Limb (tissue), 2 donors: ENCODE results near the gene CDHR2.

Experiments
- DNase-seq, 2 donors: peaks; one replicate each; pipeline ENCODE4 v3.0.0-alpha.2; 2016; ENCODE audit errors: extremely low spot score in 2 of 2

CDHR2 gene

GRCh38 chr5:176619203-176619568, 70.0 kb downstream of the CDHR2 start:
- DNase-seq: peak; percentile 39 to 89

- DNase-seq: no peak
Measured at GRCh38 chr5:176619569-176620332, 70.6 kb downstream of the CDHR2 start.

GRCh38 chr5:176620333-176620981, 71.3 kb downstream of the CDHR2 start:
- DNase-seq: no peak

GRCh38 chr5:176621661-176622079, 72.5 kb downstream of the CDHR2 start:
- DNase-seq: no peak

DNA sequence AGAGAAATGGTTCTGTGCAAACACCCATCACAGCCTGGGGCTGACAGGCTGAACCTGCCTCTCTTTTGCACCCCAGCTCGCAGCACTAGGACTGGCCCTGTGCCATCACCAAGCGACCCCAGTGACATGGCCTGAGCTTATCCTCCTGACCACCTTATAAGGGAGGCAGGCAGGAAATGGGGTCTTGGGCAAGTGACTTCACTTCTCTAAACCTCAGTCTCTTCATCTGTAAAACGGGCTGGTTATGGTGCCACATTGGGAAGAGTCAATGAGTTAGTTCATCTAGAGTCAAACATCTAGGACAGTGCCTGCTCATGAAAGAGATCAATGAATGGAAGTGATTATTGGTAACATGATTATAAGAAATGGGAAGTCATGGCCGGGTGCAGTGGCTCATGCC, 75.0 kb downstream of the CDHR2 start:
- DNase-seq: no peak

- DNase-seq: no peak
Measured at GRCh38 chr5:176624938-176625337, 75.8 kb downstream of the CDHR2 start.

DNA sequence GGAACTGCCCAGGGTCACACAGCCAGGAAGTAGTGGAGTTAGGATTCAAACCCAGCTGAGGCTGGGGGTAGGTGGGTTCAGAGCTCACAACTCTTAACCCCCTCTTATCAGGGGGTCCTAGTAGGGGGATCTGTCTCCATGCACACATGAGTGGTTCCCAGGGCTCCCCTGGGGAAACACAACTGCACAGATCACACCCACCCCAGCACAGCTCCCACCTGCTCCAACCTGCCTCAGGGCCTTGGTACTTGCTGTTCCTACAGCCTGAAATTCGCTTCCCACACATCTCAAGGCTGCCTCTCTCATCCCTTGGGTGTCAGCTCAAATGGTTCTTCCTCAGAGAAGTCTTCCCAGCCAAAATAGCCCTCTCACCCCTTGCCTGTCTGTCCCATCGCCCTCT, 76.4 kb downstream of the CDHR2 start:
- no peak for DNase-seq

DNA sequence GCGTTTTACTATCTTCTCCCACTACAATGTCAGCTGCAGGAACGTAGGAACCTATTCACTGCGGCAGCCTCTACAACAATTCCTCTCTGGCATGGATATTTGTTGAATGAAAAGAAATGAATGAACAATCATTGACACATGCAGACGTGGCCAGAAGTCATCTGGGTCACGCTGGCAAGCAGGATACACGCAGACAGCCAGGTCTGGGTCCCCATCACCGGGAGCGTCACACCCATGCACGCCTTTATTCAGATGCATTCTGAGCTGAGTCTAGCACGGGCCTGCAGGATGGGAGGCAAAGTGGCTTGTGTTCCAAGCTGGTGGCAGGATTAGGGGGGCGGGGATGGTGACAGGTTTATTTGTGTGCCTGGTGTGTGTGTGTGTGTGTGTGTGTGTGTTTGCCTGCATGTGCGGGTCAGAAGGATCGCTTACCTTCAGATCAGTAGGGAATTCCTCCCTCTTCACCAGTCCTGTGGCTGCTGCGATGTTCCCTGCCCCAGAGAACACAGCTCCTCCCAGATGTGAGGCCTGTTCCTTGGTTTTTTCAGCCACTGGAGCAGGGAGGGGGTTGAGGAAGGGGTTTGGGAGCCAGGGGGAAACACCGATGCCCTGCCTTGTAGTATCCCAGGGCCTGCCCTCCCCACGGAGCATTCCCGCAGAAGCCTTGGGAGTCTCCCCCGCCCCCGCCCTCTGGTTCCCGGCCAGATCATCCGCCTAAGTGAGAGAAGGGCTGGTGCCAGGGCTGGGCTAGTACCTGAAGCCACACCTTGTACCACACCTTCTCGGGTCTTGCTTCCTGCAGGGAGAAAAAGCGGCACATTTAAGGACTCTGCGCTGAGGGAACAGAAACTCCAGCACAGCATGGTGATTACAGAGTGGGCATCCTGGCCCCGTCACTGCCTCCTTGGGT, 77.1 kb downstream of the CDHR2 start:
- no peak for DNase-seq

DNA sequence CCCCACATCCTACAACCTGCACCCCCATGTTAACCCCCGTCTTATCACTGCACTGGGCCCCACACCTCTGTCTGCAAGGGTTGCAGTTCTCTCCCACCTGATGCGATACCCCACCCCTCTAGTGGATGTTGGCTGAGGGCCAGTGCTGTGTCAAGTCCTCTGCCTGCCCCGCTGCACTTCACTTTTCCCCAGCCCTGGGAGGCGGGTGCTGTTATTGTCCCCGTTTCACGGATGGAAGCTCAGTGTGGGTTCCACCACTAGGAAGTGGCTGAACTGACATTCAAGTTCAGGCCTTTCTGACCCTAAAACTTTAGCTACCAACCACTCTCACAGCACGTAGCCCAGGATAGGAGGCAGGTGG, 77.7 kb downstream of the CDHR2 start:
- no peak for DNase-seq

DNA sequence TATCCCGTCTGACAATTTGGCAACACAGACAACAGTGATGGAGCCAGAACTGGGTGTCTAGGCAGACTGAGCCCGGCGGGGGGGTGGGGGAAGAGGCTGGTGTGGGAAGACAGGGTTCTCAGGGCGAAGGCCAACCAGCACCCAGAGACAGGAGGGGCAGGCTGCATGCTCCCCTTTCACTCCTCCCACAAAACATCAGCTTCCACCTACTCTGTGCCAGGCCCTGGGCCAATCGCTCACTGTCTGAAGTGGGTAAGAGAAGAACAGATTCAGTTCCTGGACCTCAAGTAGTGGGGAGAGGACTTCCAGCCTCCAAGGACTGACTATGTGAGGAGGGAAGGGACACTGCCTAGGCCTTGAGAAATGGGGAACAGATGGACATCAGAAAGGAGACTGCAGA, 78.4 kb downstream of the CDHR2 start:
- no peak for DNase-seq

DNA sequence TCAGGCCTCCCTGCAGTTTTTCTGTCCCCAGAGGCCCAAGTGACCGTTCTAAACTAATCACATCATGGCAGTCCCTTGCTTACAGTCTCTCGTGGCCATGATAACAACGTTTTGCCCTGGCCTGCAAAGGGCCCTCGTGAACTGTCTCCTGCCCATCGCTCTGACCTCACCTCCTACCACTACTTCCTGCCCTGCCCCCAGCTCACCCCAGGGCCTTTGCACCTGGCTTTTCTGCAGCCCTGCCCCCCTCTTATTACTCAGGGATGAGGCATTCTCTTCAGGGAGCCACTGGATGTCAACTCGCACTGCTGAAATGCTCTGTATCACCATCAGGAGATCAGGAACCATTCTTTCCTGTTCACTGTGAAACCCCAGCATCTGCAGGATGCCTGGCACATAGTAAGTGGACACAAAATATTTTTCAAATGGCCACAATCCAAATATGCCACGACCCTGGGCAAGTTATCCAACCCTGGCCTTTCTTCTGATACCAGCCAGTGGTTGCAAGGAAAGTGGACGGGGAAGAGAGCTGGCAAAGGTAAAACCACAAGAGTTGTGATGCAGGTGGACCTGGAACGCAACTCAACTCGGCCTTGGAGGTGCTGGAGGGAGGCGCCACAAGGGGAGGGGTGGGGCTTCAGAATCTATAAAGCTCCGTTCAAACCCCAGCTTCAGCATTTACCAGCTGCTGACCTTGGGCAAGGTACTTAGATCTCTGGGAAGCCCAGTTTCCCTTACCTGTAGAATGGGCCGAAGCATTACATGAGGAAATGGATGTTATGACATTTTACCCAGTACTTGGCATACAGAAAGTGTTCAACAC, 79.5 kb downstream of the CDHR2 start:
- DNase-seq: no peak

- DNase-seq: no peak
Measured at GRCh38 chr5:176629317-176629852, 80.2 kb downstream of the CDHR2 start.

GRCh38 chr5:176629853-176630680, 80.9 kb downstream of the CDHR2 start, which contains the start of the genes EIF4E1B and SNCB:
Gene EIF4E1B, plus strand, starts transcription at chr5:176630675. Its CDS starts 12,113 bp downstream, at chr5:176642788.
Gene SNCB, minus strand, starts transcription at chr5:176630534. Its CDS starts 880 bp downstream, at chr5:176629654.
- DNase-seq: peak in 1 of 2 donors; percentile 70

- no peak for DNase-seq
Measured at GRCh38 chr5:176630681-176631222, 81.6 kb downstream of the CDHR2 start.

DNA sequence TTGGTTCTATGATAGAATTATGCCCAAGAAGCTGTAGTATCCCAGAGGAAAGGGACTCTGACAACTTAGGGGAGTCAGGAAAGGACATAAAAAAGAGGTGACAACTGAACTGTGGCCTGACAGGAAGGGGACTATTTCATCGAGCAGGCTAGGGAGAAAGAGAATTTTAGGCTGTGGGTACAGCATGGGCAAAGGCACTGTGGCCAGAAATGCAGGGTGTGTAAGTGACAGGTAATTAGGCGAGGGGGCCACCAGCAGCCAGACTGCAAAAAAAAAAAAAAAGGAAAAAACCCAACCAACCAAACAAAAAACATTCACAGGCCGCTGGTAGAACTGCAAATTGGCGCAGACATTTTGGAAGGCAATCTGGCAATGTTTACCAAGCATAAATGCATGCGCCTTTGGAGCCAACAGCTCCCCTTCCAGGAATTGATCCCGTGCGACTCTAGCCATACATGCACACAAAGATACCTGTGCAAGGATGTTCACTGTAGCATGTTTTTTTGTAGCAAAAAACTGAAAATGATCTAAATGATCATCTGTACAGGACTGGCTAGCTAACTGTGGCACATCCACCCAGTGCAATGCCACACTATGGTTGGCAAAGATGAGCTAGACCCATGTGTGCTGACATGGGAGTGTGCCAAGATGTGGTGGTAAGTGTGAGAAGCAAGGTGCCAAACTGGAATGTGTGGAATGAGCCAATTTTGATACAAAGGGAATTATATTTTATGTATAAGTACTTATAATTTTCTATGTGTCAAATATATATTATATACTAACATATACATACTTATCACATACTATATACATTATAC, 82.5 kb downstream of the CDHR2 start:
- DNase-seq: no peak

- no peak for DNase-seq
Measured at GRCh38 chr5:176632745-176633144, 83.6 kb downstream of the CDHR2 start.

DNA sequence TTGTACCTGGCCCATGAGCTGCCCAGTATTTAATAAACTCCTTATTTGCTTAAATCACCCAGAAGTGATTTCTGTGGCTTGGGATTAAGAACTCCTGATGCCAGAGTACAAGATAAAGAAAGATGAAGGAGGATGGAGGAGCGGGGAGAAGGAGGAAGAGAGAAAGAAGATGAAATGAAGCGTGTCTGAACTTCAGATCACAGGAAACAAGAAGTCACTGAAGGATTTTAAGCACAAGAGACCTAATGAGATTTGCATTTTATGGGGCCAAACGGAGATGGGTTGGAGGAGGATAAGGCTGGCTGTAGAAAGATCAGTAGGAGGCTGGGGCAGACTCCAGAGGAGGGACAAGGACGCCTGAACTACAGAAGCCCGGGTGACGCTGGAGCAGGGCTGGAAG, 84.5 kb downstream of the CDHR2 start:
- DNase-seq: no peak

DNA sequence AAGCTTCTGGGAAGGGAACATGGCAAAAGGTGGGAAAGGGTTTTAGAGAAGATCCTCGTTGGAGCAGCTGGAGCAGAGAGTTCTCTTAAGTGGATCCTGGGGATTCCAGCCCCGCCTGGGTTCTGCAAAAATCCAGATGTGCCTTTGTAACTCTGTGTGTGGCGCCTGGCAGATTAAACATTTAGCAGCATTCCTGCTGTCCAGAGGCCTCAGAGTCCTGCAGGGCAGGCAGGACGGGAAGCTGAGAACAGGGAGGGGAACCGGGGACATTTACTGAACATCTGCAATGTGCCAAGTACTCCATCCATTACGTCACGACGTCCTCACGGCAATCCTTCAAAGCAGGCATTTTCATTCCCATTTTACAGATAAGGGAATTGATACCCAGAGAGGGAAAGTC, 87.3 kb downstream of the CDHR2 start:
- DNase-seq: no peak

GRCh38 chr5:176637556-176637955, 88.4 kb downstream of the CDHR2 start:
- no peak for DNase-seq
